PC-3 (cell line): ENCODE data around the gene COMT.

Source experiments
- CTCF ChIP-seq: fragments of 300-600 bp; sonication (generic); conservative IDR thresholded peaks from 2 replicates; pipeline ENCODE4 v1.5.1; 2017; ENCODE audit warnings: antibody characterized with exemption, low read depth, mild to moderate bottlenecking, low read length
- EZH2phosphoT487 ChIP-seq: fragments of 300-600 bp; sonication (generic); IDR thresholded peaks from 2 replicates; pipeline ENCODE4 v1.6.1; 2018; ENCODE audit warnings: mild to moderate bottlenecking, antibody characterized with exemption, low read length, borderline replicate concordance

- TF ChIP-seq EZH2phosphoT487 (no peak), CTCF (no peak)
Measured at GRCh38 chr22:19897726-19898125, 43.8 kb upstream of the COMT start.
